ENCODE results near the gene NDUFA6. TPM values are rescaled to one million over a fixed set of nuclear protein-coding genes. Genes with fewer than 3 reads are reported as not detected.
"Not testable (repeated sequence)": the region's sequence is repeated elsewhere in the genome, so short reads cannot be mapped to it uniquely, and the experiment has no call there.

NDUFA6 gene
- total RNA-seq, 1 donor: 41.6 TPM

DNA sequence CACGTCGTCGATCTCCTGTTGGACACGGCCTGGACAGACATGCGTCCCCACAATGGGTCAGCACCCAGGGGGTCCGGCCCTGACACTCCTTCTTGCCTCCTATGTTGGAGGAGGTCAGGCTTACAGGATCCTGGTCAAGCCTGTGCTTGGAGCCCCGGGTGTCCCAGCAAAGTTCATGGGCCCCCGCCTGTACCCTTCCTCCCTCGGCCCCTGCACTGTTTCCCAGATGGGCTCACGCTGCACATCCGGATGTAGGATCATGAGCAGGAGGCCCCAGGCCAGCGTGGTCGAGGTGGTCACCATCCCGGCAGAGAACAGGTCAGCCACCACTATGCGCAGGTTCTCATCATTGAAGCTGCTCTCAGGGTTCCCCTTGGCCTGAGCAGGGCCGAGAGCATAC, 37.0 kb upstream of the NDUFA6 start:
- Histone ChIP-seq H3K36me3 (ENCODE audit: insufficient read depth, low read length) (no peaks in the 10 kb centered on the region), H4K20me1 (ENCODE audit: insufficient read depth, low read length) (no peaks in the 10 kb centered on the region), H3K27ac (ENCODE audit: low read depth, low read length) (no peak overlapping the region), H3K4me1 (ENCODE audit: insufficient read depth, low read length) (no peaks in the 10 kb centered on the region), H3K4me2 (ENCODE audit: insufficient read depth, low read length) (no peak overlapping the region), H2AFZ (ENCODE audit: low read length) (no peak overlapping the region), H3K27me3 (ENCODE audit: insufficient read depth, low read length) (no peaks in the 10 kb centered on the region), H3K4me3 (ENCODE audit: insufficient read depth, low read length) (no peak overlapping the region), H3K9me3 (ENCODE audit: low read depth, low read length) (no peaks in the 10 kb centered on the region), H3K79me2 (ENCODE audit: insufficient read depth, low read length) (no peaks in the 10 kb centered on the region)
- TF ChIP-seq, protein P1, sequence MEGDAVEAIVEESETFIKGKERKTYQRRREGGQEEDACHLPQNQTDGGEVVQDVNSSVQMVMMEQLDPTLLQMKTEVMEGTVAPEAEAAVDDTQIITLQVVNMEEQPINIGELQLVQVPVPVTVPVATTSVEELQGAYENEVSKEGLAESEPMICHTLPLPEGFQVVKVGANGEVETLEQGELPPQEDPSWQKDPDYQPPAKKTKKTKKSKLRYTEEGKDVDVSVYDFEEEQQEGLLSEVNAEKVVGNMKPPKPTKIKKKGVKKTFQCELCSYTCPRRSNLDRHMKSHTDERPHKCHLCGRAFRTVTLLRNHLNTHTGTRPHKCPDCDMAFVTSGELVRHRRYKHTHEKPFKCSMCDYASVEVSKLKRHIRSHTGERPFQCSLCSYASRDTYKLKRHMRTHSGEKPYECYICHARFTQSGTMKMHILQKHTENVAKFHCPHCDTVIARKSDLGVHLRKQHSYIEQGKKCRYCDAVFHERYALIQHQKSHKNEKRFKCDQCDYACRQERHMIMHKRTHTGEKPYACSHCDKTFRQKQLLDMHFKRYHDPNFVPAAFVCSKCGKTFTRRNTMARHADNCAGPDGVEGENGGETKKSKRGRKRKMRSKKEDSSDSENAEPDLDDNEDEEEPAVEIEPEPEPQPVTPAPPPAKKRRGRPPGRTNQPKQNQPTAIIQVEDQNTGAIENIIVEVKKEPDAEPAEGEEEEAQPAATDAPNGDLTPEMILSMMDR (IDR thresholded peaks at IDR 0.05; ENCODE audit: extremely low read depth, low read depth, low read length): no peak
- DNase-seq (ENCODE audit: insufficient read length, low spot score, missing footprints): no peak

GRCh38 chr22:42123529-42123928, 33.0 kb upstream of the NDUFA6 start:
- not testable (repeated sequence) for H3K79me2 ChIP-seq (ENCODE audit: insufficient read depth, low read length); H3K9me3 ChIP-seq (ENCODE audit: low read depth, low read length); H2AFZ ChIP-seq (ENCODE audit: low read length); H3K27me3 ChIP-seq (ENCODE audit: insufficient read depth, low read length); H4K20me1 ChIP-seq (ENCODE audit: insufficient read depth, low read length); H3K4me3 ChIP-seq (ENCODE audit: insufficient read depth, low read length); DNase-seq (ENCODE audit: insufficient read length, low spot score, missing footprints); H3K4me1 ChIP-seq (ENCODE audit: insufficient read depth, low read length); H3K36me3 ChIP-seq (ENCODE audit: insufficient read depth, low read length); H3K27ac ChIP-seq (ENCODE audit: low read depth, low read length); H3K4me2 ChIP-seq (ENCODE audit: insufficient read depth, low read length)

GRCh38 chr22:42120231-42121021, 29.9 kb upstream of the NDUFA6 start:
- not testable (repeated sequence) for H3K4me3 ChIP-seq (ENCODE audit: insufficient read depth, low read length); H3K4me1 ChIP-seq (ENCODE audit: insufficient read depth, low read length); H3K4me2 ChIP-seq (ENCODE audit: insufficient read depth, low read length); H3K36me3 ChIP-seq (ENCODE audit: insufficient read depth, low read length); H3K27ac ChIP-seq (ENCODE audit: low read depth, low read length); DNase-seq (ENCODE audit: insufficient read length, low spot score, missing footprints); H2AFZ ChIP-seq (ENCODE audit: low read length); H4K20me1 ChIP-seq (ENCODE audit: insufficient read depth, low read length); H3K27me3 ChIP-seq (ENCODE audit: insufficient read depth, low read length); H3K79me2 ChIP-seq (ENCODE audit: insufficient read depth, low read length); H3K9me3 ChIP-seq (ENCODE audit: low read depth, low read length)

DNA sequence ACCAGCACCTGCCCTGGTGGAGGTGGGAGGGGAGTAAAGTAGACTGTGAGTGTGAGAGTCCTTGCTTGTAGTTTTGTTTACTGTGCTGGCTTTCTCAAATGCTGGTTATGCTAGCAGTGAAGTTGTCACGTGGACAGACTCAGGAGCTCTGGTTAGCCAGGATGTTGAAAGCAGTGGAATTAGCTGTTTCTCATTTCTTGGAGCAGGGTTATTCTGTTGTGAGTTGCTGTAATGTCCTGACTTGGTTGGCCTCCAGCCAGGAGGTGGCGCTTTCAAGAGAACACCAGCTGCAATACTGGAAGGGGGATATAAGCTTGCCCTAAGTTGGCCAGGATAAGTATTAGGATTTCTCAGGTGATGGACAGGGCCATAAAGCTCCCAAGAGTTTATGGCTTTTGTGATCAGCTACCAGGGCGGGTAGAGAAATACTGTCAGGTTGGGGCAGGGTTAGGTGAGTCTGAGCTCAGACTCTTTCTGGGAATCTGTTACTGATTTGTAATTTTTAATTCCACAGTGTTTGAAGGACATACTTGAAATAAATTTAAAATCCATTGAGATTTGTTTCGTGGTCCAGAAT, 26.4 kb upstream of the NDUFA6 start:
- TF ChIP-seq, protein P1 (IDR thresholded peaks at IDR 0.05; ENCODE audit: extremely low read depth, low read depth, low read length): no peak
- H2AFZ ChIP-seq (ENCODE audit: low read length): no peak overlapping the region
- H4K20me1 ChIP-seq (ENCODE audit: insufficient read depth, low read length): peaks cover 8% of the 10 kb centered on the region
- H3K4me3 ChIP-seq (ENCODE audit: insufficient read depth, low read length): no peak overlapping the region
- no peaks in the 10 kb centered on the region for H3K36me3 ChIP-seq (ENCODE audit: insufficient read depth, low read length)
- no peak overlapping the region for H3K27ac ChIP-seq (ENCODE audit: low read depth, low read length)
- H3K4me2 ChIP-seq (ENCODE audit: insufficient read depth, low read length): no peak overlapping the region
- H3K4me1 ChIP-seq (ENCODE audit: insufficient read depth, low read length): no peaks in the 10 kb centered on the region
- H3K27me3 ChIP-seq (ENCODE audit: insufficient read depth, low read length): no peaks in the 10 kb centered on the region
- DNase-seq (ENCODE audit: insufficient read length, low spot score, missing footprints): no peak
- H3K79me2 ChIP-seq (ENCODE audit: insufficient read depth, low read length): no peaks in the 10 kb centered on the region
- H3K9me3 ChIP-seq (ENCODE audit: low read depth, low read length): peaks cover 9% of the 10 kb centered on the region

GRCh38 chr22:42115420-42115830, 24.9 kb upstream of the NDUFA6 start:
- not testable (repeated sequence) for H2AFZ ChIP-seq (ENCODE audit: low read length); H3K4me3 ChIP-seq (ENCODE audit: insufficient read depth, low read length); H3K9me3 ChIP-seq (ENCODE audit: low read depth, low read length); H3K27ac ChIP-seq (ENCODE audit: low read depth, low read length); H4K20me1 ChIP-seq (ENCODE audit: insufficient read depth, low read length); H3K36me3 ChIP-seq (ENCODE audit: insufficient read depth, low read length); H3K4me1 ChIP-seq (ENCODE audit: insufficient read depth, low read length); H3K4me2 ChIP-seq (ENCODE audit: insufficient read depth, low read length); H3K79me2 ChIP-seq (ENCODE audit: insufficient read depth, low read length); DNase-seq (ENCODE audit: insufficient read length, low spot score, missing footprints); H3K27me3 ChIP-seq (ENCODE audit: insufficient read depth, low read length)
